ENCODE measurements around the gene TEX38.
"Not testable (repeated sequence)": the region's sequence is repeated elsewhere in the genome, so short reads cannot be mapped to it uniquely, and the experiment has no call there.

TEX38 gene

GRCh38 chr1:46671554-46671953 is at the start of gene TEX38:
TEX38 (plus strand) TSS chr1:46671854; CDS start chr1:46671935, 81 bp downstream.
- DNase-seq (ENCODE audit: low read depth in 3 of 3), result no peak

DNA sequence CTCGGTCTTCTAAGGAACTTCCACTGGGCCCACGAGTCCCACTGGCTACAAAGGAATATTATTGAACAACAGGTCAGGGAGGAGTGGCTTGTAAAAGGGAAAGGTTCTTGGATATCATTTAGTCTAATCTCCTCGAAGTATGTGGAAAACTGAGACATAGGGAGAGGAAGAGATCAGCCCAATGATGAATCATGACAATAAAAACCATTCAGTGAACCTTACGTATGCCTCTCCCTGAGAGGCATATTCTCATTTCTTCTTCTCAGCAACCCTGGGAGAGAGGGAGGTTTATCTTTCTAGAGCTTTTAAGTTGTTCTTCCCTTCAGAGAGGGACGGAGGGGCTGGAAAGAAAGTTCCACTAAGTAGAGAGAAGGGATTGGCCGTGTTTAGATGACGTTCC is 49.7 kb upstream of the TEX38 start:
- DNase-seq (ENCODE audit: low read depth in 3 of 3), result no peak

- no peak for DNase-seq (ENCODE audit: low read depth in 3 of 3)
Observed at GRCh38 chr1:46622344-46622743, 49.3 kb upstream of the TEX38 start.

- DNase-seq (ENCODE audit: low read depth in 3 of 3), result no peak
Observed at GRCh38 chr1:46623743-46624644, 47.7 kb upstream of the TEX38 start.

DNA sequence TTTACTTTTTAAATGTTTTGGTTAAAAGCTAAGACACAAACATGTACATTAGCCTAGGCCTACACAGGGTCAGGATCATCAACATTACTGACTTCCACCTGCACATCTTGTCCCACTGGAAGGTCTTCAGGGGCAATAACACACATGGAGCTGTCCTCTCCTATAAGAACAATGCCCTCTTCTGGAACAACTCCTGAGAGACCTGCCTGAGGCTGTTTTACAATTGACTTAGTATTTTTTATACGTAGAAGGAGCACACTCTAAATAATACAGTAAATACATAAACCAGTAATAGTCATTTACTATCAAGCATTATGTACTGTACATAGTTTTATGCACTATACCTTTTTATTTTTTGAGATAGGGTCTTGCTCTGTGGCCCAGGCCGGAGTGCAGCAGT is 40.9 kb upstream of the TEX38 start:
- no peak for DNase-seq (ENCODE audit: low read depth in 3 of 3)

DNA sequence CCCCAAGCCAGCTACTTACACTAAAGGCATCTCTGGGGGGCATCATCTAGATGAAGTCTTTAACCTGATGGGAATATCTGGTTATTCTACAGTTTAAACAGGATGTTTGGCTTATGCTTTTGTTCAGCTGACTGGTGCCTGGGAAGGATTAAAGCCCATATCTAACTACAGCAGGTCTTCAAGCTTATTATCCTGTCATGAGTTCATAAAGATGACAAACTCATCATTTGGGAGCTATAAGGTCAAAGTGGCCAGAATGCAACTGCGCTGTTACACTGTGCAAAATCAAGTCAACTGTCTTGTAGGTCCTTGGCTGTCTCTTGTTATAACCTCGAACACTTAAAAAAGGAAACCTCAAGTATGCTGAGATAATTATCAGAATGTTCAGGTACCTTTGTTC is 36.4 kb upstream of the TEX38 start:
- no peak for DNase-seq (ENCODE audit: low read depth in 3 of 3)

DNA sequence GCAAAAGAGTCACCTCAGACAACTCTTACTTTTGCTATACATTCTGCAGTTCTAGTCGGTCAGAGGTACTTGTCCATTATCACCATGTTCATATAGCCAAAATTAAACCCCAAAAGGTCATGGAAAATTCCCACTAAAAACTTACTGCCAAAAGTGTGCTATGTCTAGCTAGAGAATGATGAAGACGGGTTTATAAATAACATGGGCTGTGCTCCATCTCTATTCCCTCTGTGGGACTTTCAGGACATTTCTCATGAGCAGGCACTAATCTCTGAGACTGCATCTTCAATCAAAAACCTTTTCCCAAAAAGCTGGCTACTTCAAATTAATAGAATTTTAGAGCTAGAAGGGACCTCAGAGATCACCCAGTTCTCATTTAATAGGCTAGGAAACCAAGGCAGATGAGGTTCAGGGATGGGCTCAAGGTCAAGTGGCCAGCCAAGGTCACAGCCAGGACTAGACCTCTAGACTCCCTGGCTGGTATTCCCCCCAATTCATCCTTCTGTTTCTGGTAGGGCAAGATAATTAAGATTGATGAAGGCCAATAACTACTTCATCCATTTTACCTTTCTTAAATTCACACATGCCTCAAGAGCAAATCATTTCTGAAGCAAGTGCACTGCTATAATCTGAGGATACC is 34.1 kb upstream of the TEX38 start:
- no peak for DNase-seq (ENCODE audit: low read depth in 3 of 3)

GRCh38 chr1:46638921-46639320 is 32.7 kb upstream of the TEX38 start:
- no peak for DNase-seq (ENCODE audit: low read depth in 3 of 3)

GRCh38 chr1:46639547-46639946 is 32.1 kb upstream of the TEX38 start:
- DNase-seq (ENCODE audit: low read depth in 3 of 3), result no peak

DNA sequence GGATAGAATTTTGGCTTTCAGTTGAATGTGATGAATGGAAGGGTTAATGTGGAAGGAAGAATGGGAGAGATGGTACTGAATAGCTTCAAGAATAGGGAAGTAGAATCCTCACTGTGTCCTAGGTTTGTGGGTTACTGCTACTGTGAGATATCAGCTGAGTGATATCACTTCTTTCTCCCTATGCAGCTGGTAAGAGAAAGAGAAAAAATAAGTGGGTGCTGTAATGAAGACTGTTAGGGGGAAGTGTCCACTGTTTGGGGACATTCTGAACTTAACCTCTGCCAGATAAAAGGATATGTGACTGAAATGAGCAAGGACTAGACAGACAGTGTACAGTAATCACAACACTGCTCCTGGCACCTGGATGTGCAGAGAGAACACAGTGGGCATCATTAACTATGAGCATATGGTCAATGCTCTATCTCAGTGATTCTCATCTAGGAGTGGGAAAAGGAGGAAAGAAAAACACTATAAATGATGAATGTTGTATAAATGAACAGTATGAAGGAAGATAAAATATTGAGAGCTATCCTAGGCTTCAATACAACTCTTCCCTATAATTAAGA is 29.5 kb upstream of the TEX38 start:
- DNase-seq (ENCODE audit: low read depth in 3 of 3), result no peak

DNA sequence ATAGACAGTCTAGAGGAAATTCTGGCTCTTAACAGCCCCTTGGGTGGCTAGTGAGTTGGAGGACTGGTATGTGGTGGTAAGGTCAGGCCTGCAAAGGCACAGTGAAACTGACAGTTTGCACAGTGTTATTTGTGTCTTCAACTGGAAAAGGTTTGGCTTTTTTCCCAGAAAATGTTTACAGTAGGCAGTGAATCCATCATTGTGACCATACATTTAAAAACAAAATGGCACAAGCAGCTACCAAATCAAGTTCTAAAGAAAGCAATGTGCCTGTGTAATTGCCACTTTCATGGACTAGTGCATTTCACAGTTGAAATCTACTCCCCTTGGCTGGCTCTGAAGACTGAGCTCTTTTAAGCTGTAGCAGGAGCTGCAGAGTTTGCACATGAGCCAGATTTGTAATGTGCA is 28.3 kb upstream of the TEX38 start:
- no peak for DNase-seq (ENCODE audit: low read depth in 3 of 3)

GRCh38 chr1:46645815-46646214 is 25.8 kb upstream of the TEX38 start:
- DNase-seq (ENCODE audit: low read depth in 3 of 3), result no peak

GRCh38 chr1:46646331-46646730 is 25.3 kb upstream of the TEX38 start:
- no peak for DNase-seq (ENCODE audit: low read depth in 3 of 3)

DNA sequence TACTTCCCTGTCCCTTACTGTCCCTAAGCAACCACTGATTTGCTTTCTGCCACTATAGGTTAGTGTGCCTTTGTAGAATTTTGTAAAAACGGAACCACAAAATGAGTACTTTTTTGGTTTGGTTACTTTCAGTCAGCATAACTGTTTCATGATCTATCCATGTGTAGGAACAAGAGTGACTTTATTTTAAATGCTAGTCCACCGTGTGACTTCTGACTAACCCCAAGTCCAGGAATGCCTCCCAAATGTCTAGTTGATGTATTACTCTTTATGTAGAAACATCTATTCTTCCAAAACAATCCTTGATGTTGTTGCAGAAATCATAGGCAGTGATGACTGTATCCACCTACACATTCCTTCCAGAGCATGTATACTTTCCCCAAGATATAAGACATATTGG is 24.8 kb upstream of the TEX38 start:
- DNase-seq (ENCODE audit: low read depth in 3 of 3), result no peak

- DNase-seq (ENCODE audit: low read depth in 3 of 3), result no peak
Observed at GRCh38 chr1:46647611-46648010, 24.0 kb upstream of the TEX38 start.

GRCh38 chr1:46649764-46650163 is 21.9 kb upstream of the TEX38 start:
- no peak for DNase-seq (ENCODE audit: low read depth in 3 of 3)

GRCh38 chr1:46650491-46650890 is 21.2 kb upstream of the TEX38 start:
- no peak for DNase-seq (ENCODE audit: low read depth in 3 of 3)

- not testable (repeated sequence) for DNase-seq (ENCODE audit: low read depth in 3 of 3)
Observed at GRCh38 chr1:46651152-46651551, 20.5 kb upstream of the TEX38 start.

- DNase-seq (ENCODE audit: low read depth in 3 of 3), result no peak
Observed at GRCh38 chr1:46652321-46653100, 19.1 kb upstream of the TEX38 start.

DNA sequence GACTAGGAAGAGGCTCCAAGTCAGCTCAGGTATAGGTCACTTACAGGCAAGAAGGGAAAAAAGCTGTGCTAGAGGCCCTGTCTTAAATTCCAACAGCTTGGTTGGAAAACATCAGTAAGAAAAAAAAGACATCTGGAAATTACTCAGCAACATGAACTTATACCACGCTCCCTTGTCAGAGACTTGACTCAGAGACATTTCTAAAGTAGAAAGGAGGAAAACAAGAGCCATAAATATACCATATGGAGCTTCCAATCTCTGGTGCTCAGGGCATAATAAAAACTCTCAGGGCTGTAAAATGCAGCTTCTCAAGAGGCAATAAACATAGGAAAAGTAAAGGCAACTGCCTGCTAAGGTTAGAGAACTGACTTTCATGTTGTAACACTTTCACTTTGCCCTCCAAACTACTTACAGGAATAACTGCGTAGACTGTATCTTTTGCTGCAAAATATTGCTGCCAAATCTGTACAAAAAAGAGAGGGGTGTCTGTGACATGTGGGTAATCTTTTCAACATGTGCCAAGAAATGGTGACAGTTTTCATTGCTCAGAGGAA is 18.2 kb upstream of the TEX38 start:
- DNase-seq (ENCODE audit: low read depth in 3 of 3), result no peak

GRCh38 chr1:46654012-46654411 is 17.6 kb upstream of the TEX38 start:
- no peak for DNase-seq (ENCODE audit: low read depth in 3 of 3)

DNA sequence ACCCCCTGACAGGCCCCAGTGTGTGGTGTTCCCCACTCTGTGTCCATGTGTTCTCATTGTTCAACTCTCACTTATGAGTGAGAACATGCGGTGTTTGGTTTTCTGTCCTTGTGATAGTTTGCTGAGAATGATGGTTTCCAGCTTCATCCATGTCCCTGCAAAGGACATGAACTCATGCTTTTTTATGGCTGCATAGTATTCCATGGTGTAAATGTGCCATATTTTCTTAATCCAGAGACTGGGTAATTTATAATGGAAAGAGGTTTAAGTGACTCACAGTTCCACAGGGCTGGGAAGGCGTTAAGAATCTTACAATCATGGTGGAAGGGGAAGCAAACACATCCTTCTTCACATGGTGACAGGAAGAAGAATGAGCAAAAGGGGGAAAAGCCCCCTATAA is 17.0 kb upstream of the TEX38 start:
- DNase-seq (ENCODE audit: low read depth in 3 of 3), result not testable (repeated sequence)
